Measurements from ENCODE around the gene SLC26A3.

Gene SLC26A3

GRCh38 chr7:107811934-107812333, 8.9 kb upstream of the SLC26A3 start:
- Mint-ChIP-seq H3K9me3 (no peaks in the 10 kb centered on the region), H3K4me1 (no peaks in the 10 kb centered on the region), H3K27ac (no peak overlapping the region), H3K27me3 (ENCODE audit: low read depth, poor library complexity) (peaks cover 2% of the 10 kb centered on the region), H3K4me3 (no peak overlapping the region), H3K36me3 (ENCODE audit: low read depth) (no peaks in the 10 kb centered on the region)
- DNase-seq = no peak
- TF ChIP-seq CTCF (IDR thresholded peaks at IDR 0.05) = no peak

GRCh38 chr7:107810626-107811025, 7.6 kb upstream of the SLC26A3 start:
- TF ChIP-seq CTCF (IDR thresholded peaks at IDR 0.05) = no peak
- Mint-ChIP-seq H3K4me3 (no peak overlapping the region), H3K27ac (no peak overlapping the region), H3K9me3 (no peaks in the 10 kb centered on the region), H3K4me1 (no peaks in the 10 kb centered on the region), H3K27me3 (ENCODE audit: low read depth, poor library complexity) (peaks cover 2% of the 10 kb centered on the region), H3K36me3 (ENCODE audit: low read depth) (no peaks in the 10 kb centered on the region)
- no peak for DNase-seq

- Mint-ChIP-seq H3K4me3 (no peak overlapping the region), H3K36me3 (ENCODE audit: low read depth) (no peaks in the 10 kb centered on the region), H3K4me1 (no peaks in the 10 kb centered on the region), H3K27me3 (ENCODE audit: low read depth, poor library complexity) (no peaks in the 10 kb centered on the region), H3K9me3 (no peaks in the 10 kb centered on the region), H3K27ac (no peak overlapping the region)
- DNase-seq = no peak
- no peak for TF ChIP-seq CTCF (IDR thresholded peaks at IDR 0.05)
These were observed 6.2 kb upstream of the SLC26A3 start for GRCh38 chr7:107809179-107809578.

GRCh38 chr7:107799647-107800264, 3.3 kb downstream of the SLC26A3 start:
- H3K27ac Mint-ChIP-seq = no peak overlapping the region
- DNase-seq = no peak
- no peak for TF ChIP-seq CTCF (IDR thresholded peaks at IDR 0.05)
- no peaks in the 10 kb centered on the region for H3K4me1 Mint-ChIP-seq
- peaks cover 2% of the 10 kb centered on the region for H3K27me3 Mint-ChIP-seq (ENCODE audit: low read depth, poor library complexity)
- H3K9me3 Mint-ChIP-seq = no peaks in the 10 kb centered on the region
- no peak overlapping the region for H3K4me3 Mint-ChIP-seq
- H3K36me3 Mint-ChIP-seq (ENCODE audit: low read depth) = no peaks in the 10 kb centered on the region

- no peaks in the 10 kb centered on the region for H3K9me3 Mint-ChIP-seq
- H3K36me3 Mint-ChIP-seq (ENCODE audit: low read depth) = no peaks in the 10 kb centered on the region
- no peaks in the 10 kb centered on the region for H3K4me1 Mint-ChIP-seq
- DNase-seq = no peak
- no peak overlapping the region for H3K27ac Mint-ChIP-seq
- no peak for TF ChIP-seq CTCF (IDR thresholded peaks at IDR 0.05)
- peaks cover 10% of the 10 kb centered on the region for H3K27me3 Mint-ChIP-seq (ENCODE audit: low read depth, poor library complexity)
- H3K4me3 Mint-ChIP-seq = no peak overlapping the region
These were observed 10.7 kb downstream of the SLC26A3 start for GRCh38 chr7:107792364-107792763.

GRCh38 chr7:107789647-107790046, 13.4 kb downstream of the SLC26A3 start:
- Mint-ChIP-seq H3K36me3 (ENCODE audit: low read depth) (no peaks in the 10 kb centered on the region), H3K4me1 (no peaks in the 10 kb centered on the region), H3K27me3 (ENCODE audit: low read depth, poor library complexity) (peaks cover 20% of the 10 kb centered on the region), H3K9me3 (no peaks in the 10 kb centered on the region), H3K4me3 (no peak overlapping the region), H3K27ac (no peak overlapping the region)
- DNase-seq = no peak
- no peak for TF ChIP-seq CTCF (IDR thresholded peaks at IDR 0.05)

Data from nephron progenitor cell (in vitro differentiated cells).